ENCODE results near the gene TEKT1. TPM values are rescaled to one million over a fixed set of nuclear protein-coding genes. Genes with fewer than 3 reads are reported as not detected.
"Not testable (repeated sequence)": the region's sequence is repeated elsewhere in the genome, so short reads cannot be mapped to it uniquely, and the experiment has no call there.

The TEKT1 gene
- total RNA-seq, 1 experiment from 2014 or later: not detected

DNA sequence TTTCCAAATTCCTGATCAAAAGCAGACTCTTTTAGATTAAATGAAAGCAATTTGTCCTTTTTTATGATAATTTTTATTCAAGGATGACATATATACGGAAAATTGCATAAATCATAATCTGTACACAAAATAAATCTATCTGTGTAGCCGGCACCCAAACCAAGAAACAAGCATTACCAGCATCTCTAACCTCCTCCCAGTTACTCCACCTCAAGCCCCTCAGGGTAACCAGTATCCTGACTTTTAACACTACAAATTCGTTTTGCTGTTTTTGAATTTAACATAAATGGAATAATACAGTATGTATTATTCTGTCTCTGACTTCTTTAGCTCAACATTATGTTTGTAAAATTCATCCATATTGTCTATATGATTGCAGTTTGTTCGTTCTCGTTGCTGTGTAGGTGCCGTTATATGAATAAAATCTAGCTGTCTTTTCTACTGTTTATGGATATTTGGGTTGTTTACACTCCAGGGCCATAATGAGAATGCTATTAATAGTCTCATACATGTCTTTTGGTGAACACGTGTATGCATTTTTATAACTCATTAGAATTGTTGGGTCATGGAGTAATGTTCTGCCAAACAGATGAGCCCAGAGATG lies 1.0 kb downstream of the TEKT1 start:
- in situ Hi-C loops (cut with HindIII; ENCODE audit: low pct_unique_long_range_greater_than_20kb, low sequenced_read_pairs): no loop called here
- DNase-seq (ENCODE audit: low read depth): no peak

DNA sequence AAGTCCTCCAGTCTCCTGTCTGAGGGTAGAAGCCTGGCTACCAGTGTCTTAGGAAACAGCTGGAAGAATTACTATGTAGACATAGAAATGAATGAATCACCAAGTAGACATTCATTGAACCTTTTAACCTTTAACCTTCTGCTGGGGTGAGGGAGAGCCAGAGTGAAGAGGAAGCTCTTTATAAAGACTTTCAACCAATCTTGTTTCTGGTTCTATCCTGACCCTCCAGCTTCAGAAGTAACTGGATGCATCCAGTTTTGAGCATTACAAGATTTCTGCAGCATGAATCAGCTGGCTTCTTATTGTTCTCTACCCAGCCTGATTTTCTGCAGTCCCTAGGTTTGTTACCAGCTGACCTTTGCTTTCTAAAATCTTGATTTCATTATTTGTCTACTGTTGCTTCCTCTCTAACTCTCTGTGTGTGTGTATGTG lies 8.5 kb downstream of the TEKT1 start:
- peak; percentile 13 for DNase-seq (ENCODE audit: low read depth)
- in situ Hi-C loops (cut with HindIII; ENCODE audit: low pct_unique_long_range_greater_than_20kb, low sequenced_read_pairs): no loop called here

DNA sequence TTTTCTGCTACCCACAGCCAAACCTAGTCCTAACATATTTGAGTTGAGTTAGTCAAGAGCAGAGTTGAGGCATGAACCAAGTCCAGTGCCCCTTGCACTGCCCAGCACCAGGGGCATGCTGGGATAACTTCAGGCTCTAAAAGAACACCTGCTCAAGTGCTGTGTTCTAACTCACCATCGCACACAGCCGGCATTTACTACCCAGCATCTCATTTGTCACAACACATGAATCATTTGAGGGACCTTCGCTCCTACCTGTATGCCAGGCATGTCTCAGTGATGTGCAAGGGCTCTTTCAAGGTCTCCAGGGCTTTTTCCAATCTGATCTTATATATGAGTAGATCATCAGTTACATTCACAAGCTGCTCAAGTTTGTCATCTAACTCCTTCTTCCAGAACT lies 12.6 kb downstream of the TEKT1 start:
- in situ Hi-C loops (cut with HindIII; ENCODE audit: low pct_unique_long_range_greater_than_20kb, low sequenced_read_pairs): no loop called here
- no peak for DNase-seq (ENCODE audit: low read depth)

DNA sequence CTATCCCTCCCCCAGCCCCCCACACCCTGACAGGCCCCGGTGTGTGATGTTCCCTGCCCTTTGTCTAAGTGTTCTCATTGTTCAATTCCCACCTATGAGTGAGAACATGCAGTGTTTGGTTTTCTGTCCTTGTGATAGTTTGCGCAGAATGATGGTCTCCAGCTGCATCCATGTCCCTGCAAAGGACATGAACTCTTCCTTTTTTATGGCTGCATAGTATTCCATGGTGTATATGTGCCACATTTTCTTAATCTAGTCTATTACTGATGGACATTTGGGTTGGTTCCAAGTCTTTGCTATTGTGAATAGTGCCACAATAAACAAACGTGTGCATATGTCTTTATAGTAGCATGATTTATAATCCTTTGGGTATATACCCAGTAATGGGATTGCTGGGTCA lies 15.2 kb downstream of the TEKT1 start:
- in situ Hi-C loops (cut with HindIII; ENCODE audit: low pct_unique_long_range_greater_than_20kb, low sequenced_read_pairs); DNase-seq (ENCODE audit: low read depth): not testable (repeated sequence)

GRCh38 chr17:6815775-6816174 lies 15.8 kb downstream of the TEKT1 start:
- DNase-seq (ENCODE audit: low read depth): peak; percentile 60

DNA sequence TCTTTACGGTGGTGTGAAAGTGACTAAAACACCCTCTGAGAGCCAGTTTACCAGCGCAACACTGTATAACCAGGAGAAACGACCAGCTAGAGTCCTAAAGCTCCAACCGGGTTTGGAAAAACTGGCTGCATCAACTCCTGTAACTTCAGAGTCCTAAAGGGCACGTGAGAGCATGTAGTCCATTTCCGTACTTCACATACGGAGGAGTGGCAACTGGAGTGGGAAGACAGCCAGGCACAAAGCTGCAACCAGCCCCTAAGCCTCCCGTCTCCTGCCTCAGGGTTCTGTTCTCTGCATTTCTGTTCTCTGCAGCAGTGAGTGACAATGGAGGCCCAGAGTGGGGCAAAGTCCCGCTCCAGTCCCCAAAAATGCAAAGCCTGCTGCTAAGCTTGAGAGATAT lies 19.2 kb downstream of the TEKT1 start:
- in situ Hi-C loops (cut with HindIII; ENCODE audit: low pct_unique_long_range_greater_than_20kb, low sequenced_read_pairs): no loop called here
- no peak for DNase-seq (ENCODE audit: low read depth)

More at GRCh38 chr17:6815775-6816174, 15.8 kb downstream of the TEKT1 start:
- in situ Hi-C loops (cut with HindIII; ENCODE audit: low pct_unique_long_range_greater_than_20kb, low sequenced_read_pairs): no loop called here

- in situ Hi-C loops (cut with HindIII; ENCODE audit: low pct_unique_long_range_greater_than_20kb, low sequenced_read_pairs): no loop called here
- DNase-seq (ENCODE audit: low read depth): no peak
These were observed 20.0 kb downstream of the TEKT1 start for GRCh38 chr17:6811510-6811909.

DNA sequence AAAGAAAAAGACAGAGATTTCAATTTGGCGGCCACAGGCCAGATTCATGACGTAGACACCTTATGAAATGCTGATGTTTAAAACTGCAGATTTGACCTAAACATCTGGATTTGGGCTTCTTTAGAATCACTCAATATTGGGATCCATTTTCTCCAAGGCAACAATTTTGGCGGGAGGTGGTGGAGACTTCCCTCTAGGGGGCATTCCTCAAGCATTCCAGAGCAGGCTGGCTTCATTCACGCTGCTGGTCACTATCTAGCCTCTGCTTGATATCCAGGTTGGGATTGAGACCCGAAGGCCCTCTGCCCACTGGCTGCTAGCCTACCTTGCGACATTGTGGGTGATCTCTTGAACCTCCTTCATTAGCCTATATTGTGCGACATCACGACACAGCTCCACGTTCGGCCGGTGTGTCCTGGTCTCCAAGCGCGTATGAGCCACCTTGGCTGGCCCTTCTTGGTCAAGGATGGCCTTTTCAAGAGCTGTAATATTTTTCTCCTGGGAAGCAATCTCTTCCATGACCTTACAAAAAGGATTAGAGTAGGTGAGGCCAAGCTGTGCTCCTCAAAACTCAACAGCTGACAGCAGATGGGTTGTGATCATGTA lies 31.0 kb downstream of the TEKT1 start:
- DNase-seq (ENCODE audit: low read depth): no peak
- in situ Hi-C loops (cut with HindIII; ENCODE audit: low pct_unique_long_range_greater_than_20kb, low sequenced_read_pairs): no loop called here

GRCh38 chr17:6799738-6800137 lies 31.8 kb downstream of the TEKT1 start:
- in situ Hi-C loops (cut with HindIII; ENCODE audit: low pct_unique_long_range_greater_than_20kb, low sequenced_read_pairs): no loop called here

DNA sequence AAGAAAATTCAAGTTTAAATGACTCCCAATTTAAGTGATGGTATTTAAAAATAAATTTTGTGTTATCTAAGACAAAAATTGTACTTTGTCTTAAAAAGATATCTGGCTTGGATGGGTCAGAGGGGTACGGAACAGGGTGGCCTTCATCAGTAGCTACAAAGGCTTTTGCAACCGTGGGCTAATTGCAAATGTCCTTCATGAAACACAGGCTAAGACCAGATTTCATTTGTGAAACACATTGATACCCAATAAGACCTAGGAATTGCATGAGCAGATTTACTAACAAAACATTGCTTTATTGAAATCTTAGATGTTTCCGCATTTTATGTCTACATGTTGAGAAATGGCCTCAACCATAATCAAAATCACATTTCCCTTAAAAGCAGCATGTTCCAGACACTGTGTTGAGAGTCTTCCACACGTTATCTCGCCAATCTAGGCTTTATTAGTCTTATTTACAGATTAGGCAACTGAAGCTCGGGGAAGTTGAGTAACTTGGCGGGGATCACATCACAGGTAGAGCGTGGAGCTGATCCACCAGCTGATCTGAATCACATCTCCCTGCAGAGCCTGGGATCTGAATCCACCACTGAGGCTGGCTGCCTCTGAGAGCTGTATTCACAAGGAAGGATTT lies 33.7 kb downstream of the TEKT1 start:
- DNase-seq (ENCODE audit: low read depth): no peak
- in situ Hi-C loops (cut with HindIII; ENCODE audit: low pct_unique_long_range_greater_than_20kb, low sequenced_read_pairs): no loop called here

More at GRCh38 chr17:6799738-6800137, 31.8 kb downstream of the TEKT1 start:
- no peak for DNase-seq (ENCODE audit: low read depth)

GRCh38 chr17:6796887-6797490 lies 34.5 kb downstream of the TEKT1 start:
- in situ Hi-C loops (cut with HindIII; ENCODE audit: low pct_unique_long_range_greater_than_20kb, low sequenced_read_pairs): no loop called here
- no peak for DNase-seq (ENCODE audit: low read depth)

DNA sequence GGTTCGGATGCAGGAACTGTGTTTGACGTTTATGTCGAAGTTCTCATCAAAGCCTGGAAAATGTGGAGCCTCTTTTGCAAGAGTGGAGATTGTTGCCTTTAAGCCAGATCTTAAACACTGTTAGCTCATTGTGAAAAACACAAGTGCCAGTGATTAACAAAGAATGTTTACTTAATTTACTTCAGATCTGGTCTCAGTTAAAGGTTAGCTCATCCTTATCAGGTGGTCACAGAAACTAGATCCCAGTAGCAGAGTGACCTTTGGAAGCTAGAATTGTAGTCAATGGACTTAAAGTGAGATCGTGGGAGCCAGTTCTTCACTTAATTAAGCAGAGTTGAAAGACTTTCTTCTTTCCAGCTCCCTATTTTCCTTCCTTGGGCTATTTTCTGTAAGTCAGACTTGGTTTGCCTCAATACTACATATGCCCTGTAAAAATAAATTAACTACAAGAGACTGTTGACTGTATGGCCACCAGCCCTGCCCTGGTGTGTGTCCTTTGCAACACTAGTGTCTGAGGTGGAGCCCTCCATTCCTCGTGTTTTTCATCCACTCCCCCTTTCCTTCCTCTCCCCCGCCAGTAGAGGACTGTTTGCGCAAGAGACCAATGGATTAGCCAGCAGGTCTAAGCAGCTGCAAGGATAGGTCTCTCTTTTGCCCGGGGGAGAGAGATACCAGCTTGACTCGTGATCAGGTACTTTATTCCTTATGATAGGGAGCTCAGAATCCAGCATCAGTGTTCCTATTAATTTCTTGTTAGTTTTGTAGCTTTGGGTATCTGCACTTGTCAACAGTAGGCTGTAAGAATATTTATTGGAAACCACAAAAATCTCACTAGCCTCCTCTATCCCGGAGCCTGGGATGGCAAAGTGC lies 35.3 kb downstream of the TEKT1 start:
- DNase-seq (ENCODE audit: low read depth): no peak
- in situ Hi-C loops (cut with HindIII; ENCODE audit: low pct_unique_long_range_greater_than_20kb, low sequenced_read_pairs): no loop called here

DNA sequence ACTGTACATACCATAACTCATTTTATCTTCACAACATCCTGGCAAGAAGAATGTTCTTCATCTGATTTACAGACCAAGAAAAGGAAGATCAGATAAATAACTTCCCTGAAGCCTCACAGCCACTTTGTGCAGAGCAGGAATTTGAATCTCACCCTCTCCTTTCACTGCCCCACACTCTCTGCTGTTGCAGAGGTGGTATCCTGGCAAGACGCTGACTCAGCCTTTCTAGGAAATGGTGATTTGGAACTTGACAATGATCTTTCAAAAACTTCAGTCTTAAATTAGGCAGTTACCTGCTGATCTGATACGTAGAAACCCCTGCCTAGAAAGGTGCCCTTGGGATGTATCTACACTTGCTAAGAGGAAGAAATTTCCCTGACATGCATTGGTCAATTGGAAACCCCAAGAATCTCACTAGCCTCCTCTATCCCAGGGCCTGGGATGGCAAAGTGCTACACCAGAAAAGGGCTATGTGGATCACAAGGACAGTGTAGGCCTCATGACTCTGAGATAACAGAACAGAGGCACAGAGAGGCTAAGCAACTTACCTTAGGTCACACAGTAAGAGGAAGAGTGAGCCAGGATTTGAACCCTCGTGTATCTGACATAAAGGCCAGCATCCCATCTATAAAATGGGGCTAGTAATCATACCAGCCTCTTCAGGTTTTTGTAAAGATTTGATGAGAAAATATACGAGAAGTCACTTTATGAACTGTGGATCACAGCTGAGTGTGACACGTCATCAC lies 37.6 kb downstream of the TEKT1 start:
- in situ Hi-C loops (cut with HindIII; ENCODE audit: low pct_unique_long_range_greater_than_20kb, low sequenced_read_pairs): no loop called here
- DNase-seq (ENCODE audit: low read depth): no peak

DNA sequence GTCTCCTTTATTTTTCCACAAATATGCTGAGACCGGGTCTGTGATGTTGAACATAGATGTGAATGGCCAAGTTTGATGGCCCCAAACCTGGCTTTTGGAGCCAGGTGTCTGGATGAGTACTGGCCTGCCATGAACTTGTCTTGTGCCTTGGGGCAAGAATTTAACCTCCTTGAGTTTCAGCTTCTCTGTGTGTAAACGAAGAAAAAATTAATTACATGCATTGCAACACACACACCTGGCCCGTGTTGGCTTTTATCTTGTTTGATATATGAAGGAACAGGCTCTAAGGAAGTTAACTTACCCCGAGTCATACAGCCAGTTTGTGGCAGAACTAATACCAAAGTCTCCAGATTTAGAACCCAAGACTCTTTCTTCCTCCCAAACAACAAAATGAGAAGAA lies 42.4 kb downstream of the TEKT1 start:
- no peak for DNase-seq (ENCODE audit: low read depth)
- in situ Hi-C loops (cut with HindIII; ENCODE audit: low pct_unique_long_range_greater_than_20kb, low sequenced_read_pairs): no loop called here

- in situ Hi-C loops (cut with HindIII; ENCODE audit: low pct_unique_long_range_greater_than_20kb, low sequenced_read_pairs): no loop called here
- DNase-seq (ENCODE audit: low read depth): no peak
These were observed 44.3 kb downstream of the TEKT1 start for GRCh38 chr17:6787081-6787693.

DNA sequence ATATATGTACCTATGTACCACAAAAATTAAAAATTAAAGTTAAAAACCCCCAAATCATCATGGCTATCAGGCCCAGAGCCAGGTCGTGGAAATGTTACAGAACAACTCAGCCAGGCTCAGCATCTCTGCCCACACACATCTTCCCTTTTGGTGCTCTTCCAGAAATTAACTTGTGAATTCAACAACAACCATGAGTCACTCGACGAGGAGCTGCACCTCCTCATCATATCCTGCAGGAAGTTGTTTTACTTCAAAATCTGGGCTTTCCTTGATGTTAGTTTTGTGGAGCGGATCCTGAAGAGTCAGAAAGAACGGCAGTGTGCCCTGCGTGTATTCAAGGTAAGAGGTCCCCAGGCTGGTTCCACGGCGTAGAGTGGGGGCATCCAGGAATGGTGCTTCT lies 44.9 kb downstream of the TEKT1 start:
- in situ Hi-C loops (cut with HindIII; ENCODE audit: low pct_unique_long_range_greater_than_20kb, low sequenced_read_pairs): no loop called here
- DNase-seq (ENCODE audit: low read depth): no peak

DNA sequence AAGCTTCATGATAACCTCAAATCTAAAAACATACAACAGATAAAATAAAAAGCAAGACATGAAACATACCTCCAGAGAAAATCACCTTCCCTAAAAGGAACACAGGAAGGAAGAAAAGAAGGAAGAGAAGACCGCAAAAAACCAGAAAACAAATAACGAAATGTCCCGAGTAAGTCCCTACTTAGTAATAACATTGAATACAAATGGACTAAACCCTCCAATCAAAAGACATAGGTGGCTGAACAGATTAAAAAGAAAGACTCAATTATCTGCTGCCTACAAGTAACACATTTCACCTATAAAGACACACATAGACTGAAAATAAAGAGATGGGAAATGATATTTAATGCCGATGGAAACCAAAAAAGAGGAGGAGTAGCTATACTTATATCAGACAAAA lies 49.3 kb downstream of the TEKT1 start:
- in situ Hi-C loops (cut with HindIII; ENCODE audit: low pct_unique_long_range_greater_than_20kb, low sequenced_read_pairs): no loop called here
- no peak for DNase-seq (ENCODE audit: low read depth)
